ENCODE data around the gene IFI27L1.

The IFI27L1 gene

GRCh38 chr14:94080621-94081385 lies at the start of gene IFI27L1, which contains the start of gene DDX24:
TSS of gene IFI27L1 (plus strand) at chr14:94081310. CDS start at chr14:94096938, 15,628 bp downstream.
TSS of gene DDX24 (minus strand) at chr14:94081202. CDS start at chr14:94079742, 1,460 bp downstream.
- H3K27ac ChIP-seq = peak within 1 kb of the TSS; percentile 88
- TF ChIP-seq CTCF (conservative IDR thresholded peaks at IDR 0.05) = no peak
- peak; percentile 81 for TF ChIP-seq ZFX (IDR thresholded peaks at IDR 0.05)

- TF ChIP-seq CTCF (conservative IDR thresholded peaks at IDR 0.05) (no peak), ZFX (IDR thresholded peaks at IDR 0.05) (no peak)
- H3K27ac ChIP-seq = no peak overlapping the region
These were observed 49.2 kb upstream of the IFI27L1 start for GRCh38 chr14:94031883-94032279.

- TF ChIP-seq CTCF (conservative IDR thresholded peaks at IDR 0.05) (no peak), ZFX (IDR thresholded peaks at IDR 0.05) (no peak)
- no peak overlapping the region for H3K27ac ChIP-seq
These were observed 46.2 kb upstream of the IFI27L1 start for GRCh38 chr14:94034886-94035285.

- H3K27ac ChIP-seq = no peak overlapping the region
- TF ChIP-seq ZFX (IDR thresholded peaks at IDR 0.05) = no peak
- TF ChIP-seq CTCF (conservative IDR thresholded peaks at IDR 0.05) = peak; percentile 91
These were observed 44.6 kb upstream of the IFI27L1 start for GRCh38 chr14:94036313-94037167.

GRCh38 chr14:94037954-94038353 lies 43.2 kb upstream of the IFI27L1 start:
- H3K27ac ChIP-seq = no peak overlapping the region
- TF ChIP-seq ZFX (IDR thresholded peaks at IDR 0.05) (no peak), CTCF (conservative IDR thresholded peaks at IDR 0.05) (no peak)

- no peak overlapping the region for H3K27ac ChIP-seq
- TF ChIP-seq CTCF (conservative IDR thresholded peaks at IDR 0.05) = no peak
- TF ChIP-seq ZFX (IDR thresholded peaks at IDR 0.05) = no peak
These were observed 42.6 kb upstream of the IFI27L1 start for GRCh38 chr14:94038510-94038909.

All from C4-2B (cell line).